K562 (cell line): ENCODE data around the gene ATXN7L2. TPM values are rescaled to one million over a fixed set of nuclear protein-coding genes. Genes with fewer than 3 reads are reported as not detected.

Experiments
- BCOR ChIP-seq: fragments of 450-650 bp; IDR thresholded peaks from 2 replicates; pipeline ENCODE4 v1.6.1; 2016
- COPS2 ChIP-seq: fragments of 450-650 bp; conservative IDR thresholded peaks from 2 replicates; pipeline ENCODE4 v1.6.1; 2016; ENCODE audit warnings: mild to moderate bottlenecking, moderate library complexity
- DIDO1 ChIP-seq: fragments of 450-650 bp; IDR thresholded peaks from 2 replicates; pipeline ENCODE4 v1.6.1; 2016; ENCODE audit warnings: low read depth, missing biosample characterization, missing genetic modification characterization
- ILF3 ChIP-seq: fragments of 450-650 bp; IDR thresholded peaks from 2 replicates; pipeline ENCODE4 v1.6.1; 2018; ENCODE audit warnings: antibody characterized with exemption, mild to moderate bottlenecking, moderate library complexity, borderline replicate concordance
- MAFK ChIP-seq: IDR thresholded peaks from 2 replicates; pipeline ENCODE4 v1.6.1; 2011; ENCODE audit warnings: low read length, improper control_type of control experiment
- MCM3 ChIP-seq: fragments of 450-650 bp; IDR thresholded peaks from 2 replicates; pipeline ENCODE4 v1.6.1; 2016
- MXI1 ChIP-seq: IDR thresholded peaks from 2 replicates; pipeline ENCODE4 v1.6.1; 2011; ENCODE audit warnings: low read depth, mild to moderate bottlenecking, improper control_type of control experiment, low read length
- NCOA1 ChIP-seq: fragments of 450-650 bp; IDR thresholded peaks from 2 replicates; pipeline ENCODE4 v1.6.1; 2016; ENCODE audit warnings: low read depth
- NONO ChIP-seq, 2 experiments: fragments of 200-400 bp in 1 of 2; fragments of 450-650 bp in 1 of 2; formaldehyde crosslinking in 1 of 2; IDR thresholded peaks; 2 replicates each; pipeline ENCODE4 v1.6.1; 2017; ENCODE audit warnings: low read depth in 2 of 2, mild to moderate bottlenecking in 2 of 2, moderate library complexity in 2 of 2, low read length in 1 of 2
- PHTF2 ChIP-seq: fragments of 250-450 bp; sonication (Bioruptor Pico); IDR thresholded peaks from 2 replicates; pipeline ENCODE4 v1.5.0; 2021; ENCODE audit warnings: mild to moderate bottlenecking
- RAD51 ChIP-seq: fragments of 450-650 bp; IDR thresholded peaks from 2 replicates; pipeline ENCODE4 v1.7.1; 2016; ENCODE audit warnings: low read depth, mild to moderate bottlenecking, borderline replicate concordance
- TFAP4 ChIP-seq: sonication (generic); formaldehyde crosslinking; IDR thresholded peaks from 2 replicates; pipeline ENCODE4 v1.8.0; 2022; ENCODE audit warnings: missing genetic modification reagents, mild to moderate bottlenecking, moderate library complexity, borderline replicate concordance
- THRB ChIP-seq: fragments of 450-650 bp; formaldehyde crosslinking; conservative IDR thresholded peaks from 2 replicates; pipeline ENCODE4 v1.4.0; 2022; ENCODE audit warnings: mild to moderate bottlenecking, missing genetic modification characterization
- XRCC4 ChIP-seq: IDR thresholded peaks from one replicate; pipeline ENCODE4 v1.6.1; 2011; ENCODE audit not compliant: insufficient read depth, insufficient read length; ENCODE audit errors: extremely low read depth
- ZBTB12 ChIP-seq: fragments of 250-450 bp; sonication (Bioruptor Pico); IDR thresholded peaks from 2 replicates; pipeline ENCODE4 v1.4.0; 2020
- ZFP30 ChIP-seq: fragments of 250-450 bp; sonication (Bioruptor Pico); IDR thresholded peaks from 2 replicates; pipeline ENCODE4 v1.8.0; 2022; ENCODE audit warnings: moderate library complexity, mild to moderate bottlenecking, inconsistent platforms, borderline replicate concordance
- ZNF263 ChIP-seq: sonication (generic); formaldehyde crosslinking; IDR thresholded peaks from 2 replicates; pipeline ENCODE4 v1.8.0; 2022; ENCODE audit warnings: mild to moderate bottlenecking, missing genetic modification reagents, borderline replicate concordance
- ZNF277 ChIP-seq: fragments of 250-450 bp; sonication (Bioruptor Pico); IDR thresholded peaks from 2 replicates; pipeline ENCODE4 v1.8.0; 2022; ENCODE audit warnings: inconsistent platforms, mild to moderate bottlenecking, moderate library complexity, borderline replicate concordance
- ZNF592 ChIP-seq: fragments of 450-650 bp; IDR thresholded peaks from 2 replicates; pipeline ENCODE4 v1.6.1; 2017; ENCODE audit warnings: antibody characterized with exemption, mild to moderate bottlenecking
- polyA plus RNA-seq, 8 experiments: library from polyadenylated mRNA; depleted of rRNA in 4 of 8; stranded (reverse) in 5 of 8; unstranded in 3 of 8; fragments of >200 nt; fragmentation: Nextera tagmentation in 2 of 8; fragmentation: Illumina TruSeq in 1 of 8; extraction: Ambion mirVana in 2 of 8; extraction: Trizol in 1 of 8; gene quantifications; 2 replicates each; pipeline versions ENCODE4 v1.2.1 to v1.2.3, GENCODE V29; 2011 to 2014; ENCODE audit warnings: inconsistent platforms in 1 of 8, missing spikeins in 1 of 8
- total RNA-seq, 7 experiments: library from RNA; depleted of rRNA in 6 of 7; stranded (reverse); fragments of >200 nt in 6 of 7; fragmentation: Illumina TruSeq in 2 of 7; extraction: Trizol in 2 of 7; gene quantifications; 2 replicates each; pipeline versions ENCODE4 v1.2.1 to v1.2.3, GENCODE V29; 2011 to 2021; ENCODE audit warnings: low replicate concordance in 1 of 7

The ATXN7L2 gene
- total and polyA plus RNA-seq, 9 of the 15 experiments (the other 6 are each of a cell fraction or from before 2014, with no cell fraction given), result 0.21 to 10.4 (median 5.8) TPM

- no peak for TF ChIP-seq ZNF277 (CRISPR knock-in tag)
- no peak for TF ChIP-seq PHTF2 (CRISPR knock-in tag)
- TF ChIP-seq TFAP4 (CRISPR knock-in tag), result no peak
- TF ChIP-seq XRCC4, result no peak
- TF ChIP-seq ZFP30 (CRISPR knock-in tag), result no peak
- no peak for TF ChIP-seq DIDO1
- no peak for TF ChIP-seq ZNF592
- no peak for TF ChIP-seq MXI1
- no peak for TF ChIP-seq NCOA1
- TF ChIP-seq MAFK, result no peak
- no peak for TF ChIP-seq ILF3
- TF ChIP-seq THRB, result no peak
- peak in 1 of 2 experiments; percentile 75; a peak in 2 of 4 replicates for TF ChIP-seq NONO (IDR thresholded peaks at IDR 0.05; ENCODE audit: low read depth in 2 of 2, low read length in 1 of 2)
- TF ChIP-seq ZNF263, result no peak
- no peak for TF ChIP-seq MCM3
- no peak for TF ChIP-seq BCOR
- no peak for TF ChIP-seq RAD51
- no peak for TF ChIP-seq COPS2
- no peak for TF ChIP-seq ZBTB12 (CRISPR knock-in tag)
Measured at GRCh38 chr1:109509176-109510134, 25.8 kb downstream of the ATXN7L2 start, which contains the start of gene AMIGO1 (continued).
